ENCODE results near the gene GPC6.

- TF ChIP-seq GATA2 (IDR thresholded peaks at IDR 0.05; ENCODE audit: low read depth, low read length) = no peak
- no peak for TF ChIP-seq GATA3 (IDR thresholded peaks at IDR 0.05; ENCODE audit: low read depth, low read length)
These were observed 150.6 kb downstream of the GPC6 start for GRCh38 chr13:93377196-93377595.

Data from SH-SY5Y (cell line).